HEK293T (cell line): ENCODE measurements around the gene RASL10A.

ENCODE experiments used
- ARNT ChIP-seq: fragments of 450-650 bp; IDR thresholded peaks from 2 replicates; pipeline ENCODE4 v1.6.1; 2017; ENCODE audit warnings: mild to moderate bottlenecking
- BHLHE40 ChIP-seq: fragments of 450-650 bp; IDR thresholded peaks from 2 replicates; pipeline ENCODE4 v1.6.1; 2016; ENCODE audit warnings: mild to moderate bottlenecking, moderate library complexity, borderline replicate concordance
- CTBP1 ChIP-seq: fragments of 450-650 bp; IDR thresholded peaks from 2 replicates; pipeline ENCODE4 v1.6.1; 2016; ENCODE audit warnings: borderline replicate concordance
- ELF4 ChIP-seq: fragments of 450-650 bp; IDR thresholded peaks from 2 replicates; pipeline ENCODE4 v1.6.1; 2017; ENCODE audit warnings: antibody characterized with exemption
- FOXK2 ChIP-seq: fragments of 450-650 bp; IDR thresholded peaks from 2 replicates; pipeline ENCODE4 v1.6.1; 2016; ENCODE audit warnings: mild to moderate bottlenecking
- FOXM1 ChIP-seq: fragments of 450-650 bp; IDR thresholded peaks from 2 replicates; pipeline ENCODE4 v1.6.1; 2017; ENCODE audit warnings: mild to moderate bottlenecking, borderline replicate concordance
- L3MBTL2 ChIP-seq: fragments of 450-650 bp; conservative IDR thresholded peaks from 2 replicates; pipeline ENCODE4 v1.6.1; 2016; ENCODE audit warnings: mild to moderate bottlenecking
- LEF1 ChIP-seq: fragments of 450-650 bp; IDR thresholded peaks from 2 replicates; pipeline ENCODE4 v1.6.1; 2017; ENCODE audit warnings: mild to moderate bottlenecking, borderline replicate concordance
- NFRKB ChIP-seq: fragments of 450-650 bp; IDR thresholded peaks from 2 replicates; pipeline ENCODE4 v1.6.1; 2016; ENCODE audit warnings: mild to moderate bottlenecking, moderate library complexity
- PKNOX1 ChIP-seq: fragments of 450-650 bp; IDR thresholded peaks from 2 replicates; pipeline ENCODE4 v1.6.1; 2016
- SP1 ChIP-seq: fragments of 450-650 bp; IDR thresholded peaks from 2 replicates; pipeline ENCODE4 v1.6.1; 2017
- SUZ12 ChIP-seq: fragments of 450-650 bp; IDR thresholded peaks from 2 replicates; pipeline ENCODE4 v1.6.1; 2016; ENCODE audit warnings: mild to moderate bottlenecking
- TARDBP ChIP-seq: fragments of 450-650 bp; IDR thresholded peaks from 2 replicates; pipeline ENCODE4 v1.6.1; 2016

GRCh38 chr22:29332886-29333496, 17.5 kb upstream of the RASL10A start:
- TF ChIP-seq SUZ12 (no peak), BHLHE40 (no peak), SP1 (no peak), PKNOX1 (no peak), L3MBTL2 (no peak), FOXM1 (no peak), NFRKB (no peak), FOXK2 (no peak), TARDBP (no peak), CTBP1 (no peak), LEF1 (no peak), ARNT (no peak), ELF4 (no peak)
